Measurements from ENCODE around the gene EXOC5. TPM values are rescaled to one million over a fixed set of nuclear protein-coding genes. Genes with fewer than 3 reads are reported as not detected.

EXOC5 gene, protein sequence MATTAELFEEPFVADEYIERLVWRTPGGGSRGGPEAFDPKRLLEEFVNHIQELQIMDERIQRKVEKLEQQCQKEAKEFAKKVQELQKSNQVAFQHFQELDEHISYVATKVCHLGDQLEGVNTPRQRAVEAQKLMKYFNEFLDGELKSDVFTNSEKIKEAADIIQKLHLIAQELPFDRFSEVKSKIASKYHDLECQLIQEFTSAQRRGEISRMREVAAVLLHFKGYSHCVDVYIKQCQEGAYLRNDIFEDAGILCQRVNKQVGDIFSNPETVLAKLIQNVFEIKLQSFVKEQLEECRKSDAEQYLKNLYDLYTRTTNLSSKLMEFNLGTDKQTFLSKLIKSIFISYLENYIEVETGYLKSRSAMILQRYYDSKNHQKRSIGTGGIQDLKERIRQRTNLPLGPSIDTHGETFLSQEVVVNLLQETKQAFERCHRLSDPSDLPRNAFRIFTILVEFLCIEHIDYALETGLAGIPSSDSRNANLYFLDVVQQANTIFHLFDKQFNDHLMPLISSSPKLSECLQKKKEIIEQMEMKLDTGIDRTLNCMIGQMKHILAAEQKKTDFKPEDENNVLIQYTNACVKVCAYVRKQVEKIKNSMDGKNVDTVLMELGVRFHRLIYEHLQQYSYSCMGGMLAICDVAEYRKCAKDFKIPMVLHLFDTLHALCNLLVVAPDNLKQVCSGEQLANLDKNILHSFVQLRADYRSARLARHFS
- total RNA-seq (10 to 100 TPM; 19.4 to 51.8 (median 37.9) TPM), polyA plus RNA-seq (10 to 100 TPM in 1 of 3 donors, 1 to 10 TPM in 2; 6.5 to 12.5 (median 9.5) TPM)
- long read RNA-seq, donor 1, full-length matches to known transcripts = 4 of 4 reads
- long read RNA-seq, donor 1, partial matches to known transcripts = 0 of 4 reads
- long read RNA-seq, donor 1, other reads (novel, unspliced or antisense) = 0 of 4 reads
- long read RNA-seq, donor 2, full-length matches to known transcripts = 4 of 4 reads
- long read RNA-seq, donor 2, partial matches to known transcripts = 0 of 4 reads
- long read RNA-seq, donor 2, other reads (novel, unspliced or antisense) = 0 of 4 reads
- long read RNA-seq, donor 3, full-length matches to known transcripts = 1 of 1 reads
- long read RNA-seq, donor 3, partial matches to known transcripts = 0 of 1 reads
- long read RNA-seq, donor 3, other reads (novel, unspliced or antisense) = 0 of 1 reads
- long read RNA-seq, donor 4 = 0 reads
- long read RNA-seq, donor 5, full-length matches to known transcripts = 6 of 6 reads
- long read RNA-seq, donor 5, partial matches to known transcripts = 0 of 6 reads
- long read RNA-seq, donor 5, other reads (novel, unspliced or antisense) = 0 of 6 reads
- long read RNA-seq, donor 6, full-length matches to known transcripts = 13 of 13 reads
- long read RNA-seq, donor 6, partial matches to known transcripts = 0 of 13 reads
- long read RNA-seq, donor 6, other reads (novel, unspliced or antisense) = 0 of 13 reads
- long read RNA-seq, donor 7, full-length matches to known transcripts = 3 of 3 reads
- long read RNA-seq, donor 7, partial matches to known transcripts = 0 of 3 reads
- long read RNA-seq, donor 7, other reads (novel, unspliced or antisense) = 0 of 3 reads
- long read RNA-seq, donor 8, full-length matches to known transcripts = 2 of 11 reads
- long read RNA-seq, donor 8, partial matches to known transcripts = 0 of 11 reads
- long read RNA-seq, donor 8, other reads (novel, unspliced or antisense) = 9 of 11 reads
- long read RNA-seq, donor 9, full-length matches to known transcripts = 4 of 4 reads
- long read RNA-seq, donor 9, partial matches to known transcripts = 0 of 4 reads
- long read RNA-seq, donor 9, other reads (novel, unspliced or antisense) = 0 of 4 reads
- long read RNA-seq, donor 10 = 0 reads

DNA sequence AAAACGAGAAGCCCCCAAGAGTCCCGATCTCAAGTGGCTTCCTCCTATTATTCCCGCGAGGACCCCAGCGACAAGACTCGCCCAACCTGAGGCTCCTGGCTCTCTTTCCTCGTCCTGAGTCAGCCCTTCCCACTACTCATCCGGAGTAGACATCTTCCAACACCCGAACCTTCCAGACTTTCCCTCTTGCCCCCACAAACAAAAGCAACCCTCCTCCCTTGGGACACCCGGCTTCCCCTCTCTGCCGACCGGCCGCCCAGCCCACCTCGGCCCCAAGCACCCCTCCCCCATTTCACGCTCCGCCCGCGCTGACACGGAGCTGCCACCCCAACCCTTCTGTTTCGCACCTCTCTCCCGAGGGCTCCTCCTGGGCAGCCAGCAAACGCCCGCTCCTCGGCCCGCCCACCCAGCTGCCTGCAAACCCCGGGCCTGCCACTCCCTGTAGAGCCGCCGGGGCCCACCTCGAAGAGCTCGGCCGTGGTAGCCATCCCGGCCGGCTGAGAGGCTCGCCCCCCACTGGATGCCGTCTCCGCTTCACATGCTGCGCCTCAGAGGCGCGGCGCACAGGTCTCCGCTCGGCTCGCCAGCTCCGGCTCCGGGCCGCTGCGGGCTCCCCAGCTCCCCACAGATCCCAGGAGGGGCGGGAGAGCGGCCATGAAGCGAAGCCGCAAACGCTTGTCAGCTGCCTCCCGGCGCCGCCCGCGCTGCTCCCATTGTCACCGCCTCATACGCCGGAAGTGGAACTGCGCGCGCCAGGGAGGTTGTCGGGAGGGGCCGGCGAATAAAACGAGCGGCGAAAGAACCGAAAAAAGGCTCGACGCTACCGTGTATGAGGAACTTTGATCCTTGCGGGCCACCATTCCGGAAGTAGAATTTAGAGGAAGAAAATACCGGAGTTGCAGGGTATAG is at the start of gene EXOC5, which contains the start of gene AP5M1:
Gene EXOC5, minus strand, starts transcription at position 745 of the 909 bp plus-strand sequence. Its CDS starts 257 bp downstream, at position 488.
Gene AP5M1, plus strand, starts transcription at position 811 of the 909 bp plus-strand sequence. CDS start 344 bp downstream, outside the sequence.
- Histone ChIP-seq H3K27me3 (no peaks in the 10 kb centered on the region), H3K4me1 (peaks cover 16 to 67% (median 46%) of the 10 kb centered on the region in 4 donors)
- intact Hi-C loops (cut with DNase I; ENCODE audit: low total_unique reads) = no loop called here

DNA sequence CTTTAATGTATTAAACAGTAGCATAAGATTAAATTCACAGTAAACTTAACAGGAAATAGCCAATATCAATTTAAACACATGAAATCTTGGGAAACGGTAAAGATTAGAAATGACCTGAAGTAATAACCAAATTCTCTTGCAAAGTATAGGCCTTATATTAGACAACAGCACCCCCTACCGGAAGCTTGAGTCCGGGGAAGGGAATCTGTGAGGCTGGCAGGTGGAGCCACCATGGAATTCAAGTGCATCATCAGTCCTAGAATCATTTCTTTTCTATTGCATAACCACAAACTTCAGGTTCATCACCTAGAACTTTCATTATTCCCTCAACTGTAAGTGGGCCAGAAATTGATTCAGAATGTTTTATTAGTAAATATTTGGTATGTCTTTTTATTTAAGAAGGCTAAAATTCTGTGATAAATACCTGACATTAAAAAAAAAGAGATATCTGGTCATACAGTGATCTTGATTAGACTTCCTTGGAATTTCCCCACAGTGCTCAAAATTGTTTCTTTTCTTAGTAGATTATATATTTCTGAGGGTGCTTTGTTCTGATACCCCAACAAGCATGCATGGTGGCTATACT is 48.6 kb upstream of the EXOC5 start:
- DNase-seq = peak; percentile 76 to 91
- H3K27ac ChIP-seq = no peak overlapping the region
- no peaks in the 10 kb centered on the region for H3K4me1 ChIP-seq
- H3K4me3 ChIP-seq = no peak overlapping the region
- peaks cover 0 to 9% (median 0%) of the 10 kb centered on the region in 3 donors for H3K27me3 ChIP-seq
- intact Hi-C loops (cut with DNase I; ENCODE audit: low total_unique reads) = no loop called here
- H3K36me3 ChIP-seq = no peaks in the 10 kb centered on the region
- WGBS, 5 donors = 0 to 2% (median 1%) methylated on average over 3 of the region's 3 CpGs
- TF ChIP-seq, protein P1, sequence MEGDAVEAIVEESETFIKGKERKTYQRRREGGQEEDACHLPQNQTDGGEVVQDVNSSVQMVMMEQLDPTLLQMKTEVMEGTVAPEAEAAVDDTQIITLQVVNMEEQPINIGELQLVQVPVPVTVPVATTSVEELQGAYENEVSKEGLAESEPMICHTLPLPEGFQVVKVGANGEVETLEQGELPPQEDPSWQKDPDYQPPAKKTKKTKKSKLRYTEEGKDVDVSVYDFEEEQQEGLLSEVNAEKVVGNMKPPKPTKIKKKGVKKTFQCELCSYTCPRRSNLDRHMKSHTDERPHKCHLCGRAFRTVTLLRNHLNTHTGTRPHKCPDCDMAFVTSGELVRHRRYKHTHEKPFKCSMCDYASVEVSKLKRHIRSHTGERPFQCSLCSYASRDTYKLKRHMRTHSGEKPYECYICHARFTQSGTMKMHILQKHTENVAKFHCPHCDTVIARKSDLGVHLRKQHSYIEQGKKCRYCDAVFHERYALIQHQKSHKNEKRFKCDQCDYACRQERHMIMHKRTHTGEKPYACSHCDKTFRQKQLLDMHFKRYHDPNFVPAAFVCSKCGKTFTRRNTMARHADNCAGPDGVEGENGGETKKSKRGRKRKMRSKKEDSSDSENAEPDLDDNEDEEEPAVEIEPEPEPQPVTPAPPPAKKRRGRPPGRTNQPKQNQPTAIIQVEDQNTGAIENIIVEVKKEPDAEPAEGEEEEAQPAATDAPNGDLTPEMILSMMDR (IDR thresholded peaks at IDR 0.05) = peak in 5 of 7 experiments; percentile 65 to 78 (median 69)
- TF ChIP-seq POLR2A (IDR thresholded peaks at IDR 0.05) = no peak
- no peaks in the 10 kb centered on the region for H3K9me3 ChIP-seq

More for the DNA sequence above, at the start of gene EXOC5, which contains the start of gene AP5M1:
- Histone ChIP-seq H3K4me3 (peak within 1 kb of the TSS; percentile 84 to 88 (median 85)), H3K27ac (peak within 1 kb of the TSS; percentile 89 to 97 (median 96)), H3K36me3 (peaks cover 0 to under 1% (median 0%) of the 10 kb centered on the region in 4 donors), H3K9me3 (no peaks in the 10 kb centered on the region)
- 0 to 1% (median 0%) methylated on average over 51 to 76 of the region's 76 CpGs for WGBS, 5 donors
- DNase-seq = peak; percentile 92 to 97
- TF ChIP-seq, protein P1 (IDR thresholded peaks at IDR 0.05) = peak in 2 of 7 experiments; percentile 5 to 8
- TF ChIP-seq EP300 (IDR thresholded peaks at IDR 0.05) (no peak), POLR2AphosphoS5 (IDR thresholded peaks at IDR 0.05) (peak; percentile 57 to 90 (median 84)), POLR2A (IDR thresholded peaks at IDR 0.05) (peak in 1 of 4 donors; percentile 38)

Data from stomach (tissue), 19 donors.